Activated naive CD4-positive, alpha-beta T cell treated with anti-CD3 and anti-CD28 coated beads, Interleukin-2, amount 50 U/mL, for 24 hours (primary cell): ENCODE measurements around the gene HECW1.
"Not testable (repeated sequence)": the region's sequence is repeated elsewhere in the genome, so short reads cannot be mapped to it uniquely, and the experiment has no call there.

Experiments
- H3K27ac Mint-ChIP-seq: one replicate; pipeline ENCODE4 v1.8.0; 2021; ENCODE audit warnings: mild to moderate bottlenecking, mixed read lengths
- H3K27me3 Mint-ChIP-seq: one replicate; pipeline ENCODE4 v1.8.0; 2021; ENCODE audit warnings: mixed read lengths
- H3K36me3 Mint-ChIP-seq: one replicate; pipeline ENCODE4 v1.8.0; 2021; ENCODE audit warnings: mixed read lengths
- H3K4me1 Mint-ChIP-seq: one replicate; pipeline ENCODE4 v1.8.0; 2021; ENCODE audit warnings: mixed read lengths
- H3K4me3 Mint-ChIP-seq: one replicate; pipeline ENCODE4 v1.8.0; 2021; ENCODE audit warnings: mild to moderate bottlenecking, mixed read lengths
- H3K9me3 Mint-ChIP-seq: one replicate; pipeline ENCODE4 v1.8.0; 2021; ENCODE audit warnings: mixed read lengths

Gene HECW1

DNA sequence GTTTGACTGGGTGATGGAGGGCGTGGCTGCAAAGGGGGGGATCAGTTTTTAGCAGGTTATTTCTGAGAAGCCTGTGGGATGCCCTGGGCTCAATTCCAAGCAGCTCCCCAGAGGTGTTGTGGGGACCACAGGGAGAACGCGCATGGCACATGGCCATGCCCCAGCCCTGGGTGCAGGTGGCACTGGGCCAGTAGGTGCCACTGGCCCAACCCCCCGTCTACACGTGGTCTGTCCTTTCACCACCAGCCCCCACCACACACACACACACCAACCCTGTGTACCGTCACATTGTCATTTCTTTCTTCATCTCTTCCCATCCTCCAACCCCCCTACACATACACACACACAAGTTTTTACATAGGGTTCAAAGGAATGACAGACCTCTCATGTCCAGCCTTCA is 355.4 kb downstream of the HECW1 start:
- Mint-ChIP-seq H3K4me3 (no peak overlapping the region), H3K4me1 (peaks cover 7% of the 10 kb centered on the region), H3K9me3 (no peaks in the 10 kb centered on the region), H3K27me3 (peaks cover 2% of the 10 kb centered on the region), H3K27ac (no peak overlapping the region), H3K36me3 (no peaks in the 10 kb centered on the region)

DNA sequence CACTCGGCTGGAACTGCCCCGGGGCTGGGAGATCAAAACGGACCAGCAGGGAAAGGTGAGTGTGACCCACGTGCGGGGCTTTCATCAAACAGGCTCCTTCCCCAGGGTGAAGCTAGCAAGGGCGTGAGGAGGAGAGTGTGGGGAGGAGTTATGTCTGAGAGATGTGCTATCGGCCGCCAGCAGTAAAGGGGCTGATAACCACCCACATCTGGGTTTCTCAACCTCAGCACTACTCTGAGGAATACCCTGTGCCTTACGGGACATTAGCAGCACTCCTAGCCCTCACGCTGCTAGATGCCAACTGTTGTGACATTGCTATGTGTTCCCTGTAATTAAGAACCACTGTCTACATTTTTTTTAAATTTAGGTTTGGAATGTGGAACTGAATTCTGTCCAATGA is 356.6 kb downstream of the HECW1 start:
- no peaks in the 10 kb centered on the region for H3K27me3 Mint-ChIP-seq
- no peaks in the 10 kb centered on the region for H3K9me3 Mint-ChIP-seq
- peaks cover 7% of the 10 kb centered on the region for H3K4me1 Mint-ChIP-seq
- no peak overlapping the region for H3K4me3 Mint-ChIP-seq
- H3K27ac Mint-ChIP-seq = no peak overlapping the region
- H3K36me3 Mint-ChIP-seq = no peaks in the 10 kb centered on the region

DNA sequence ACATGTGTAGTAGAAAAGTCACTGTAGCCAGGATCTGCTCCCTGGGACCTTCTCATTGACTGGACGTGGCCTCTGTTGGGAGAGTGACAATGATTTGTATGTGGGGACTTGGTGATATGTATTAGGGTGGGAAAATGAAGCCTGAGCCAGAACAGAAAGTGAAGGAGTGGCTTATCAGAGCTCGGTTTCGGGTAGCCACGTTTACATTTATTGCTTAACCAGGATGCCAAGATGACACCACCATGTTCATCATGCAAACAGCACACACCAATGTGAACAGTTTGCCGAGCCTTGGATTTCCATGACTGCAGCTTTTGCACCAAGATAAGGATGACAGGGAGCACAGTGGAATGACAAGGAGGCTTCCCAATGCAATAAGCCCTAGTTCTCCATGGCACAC is 357.7 kb downstream of the HECW1 start:
- H3K27ac Mint-ChIP-seq = no peak overlapping the region
- H3K27me3 Mint-ChIP-seq = no peaks in the 10 kb centered on the region
- no peaks in the 10 kb centered on the region for H3K9me3 Mint-ChIP-seq
- H3K36me3 Mint-ChIP-seq = no peaks in the 10 kb centered on the region
- H3K4me3 Mint-ChIP-seq = no peak overlapping the region
- peaks cover 7% of the 10 kb centered on the region for H3K4me1 Mint-ChIP-seq

DNA sequence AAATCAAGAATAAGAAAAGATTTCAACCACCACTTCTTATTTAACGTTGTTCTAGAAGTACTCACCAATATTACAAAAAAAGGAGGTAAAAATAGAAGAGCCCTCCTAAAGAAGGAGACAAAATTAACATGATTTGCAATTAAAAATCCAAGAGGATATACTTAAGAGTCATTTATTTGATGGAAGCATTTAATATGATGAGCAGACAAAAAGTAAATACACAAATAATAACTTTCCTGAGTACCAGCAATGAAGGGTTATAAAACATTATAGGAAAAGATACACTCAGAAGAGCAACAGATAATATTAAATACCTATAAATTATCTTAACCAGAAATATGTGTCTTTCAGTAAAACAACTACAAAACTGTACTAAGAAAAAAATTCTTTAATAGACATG is 363.5 kb downstream of the HECW1 start:
- H3K9me3 Mint-ChIP-seq = no peaks in the 10 kb centered on the region
- no peak overlapping the region for H3K4me3 Mint-ChIP-seq
- no peaks in the 10 kb centered on the region for H3K36me3 Mint-ChIP-seq
- H3K27me3 Mint-ChIP-seq = no peaks in the 10 kb centered on the region
- no peaks in the 10 kb centered on the region for H3K4me1 Mint-ChIP-seq
- no peak overlapping the region for H3K27ac Mint-ChIP-seq

DNA sequence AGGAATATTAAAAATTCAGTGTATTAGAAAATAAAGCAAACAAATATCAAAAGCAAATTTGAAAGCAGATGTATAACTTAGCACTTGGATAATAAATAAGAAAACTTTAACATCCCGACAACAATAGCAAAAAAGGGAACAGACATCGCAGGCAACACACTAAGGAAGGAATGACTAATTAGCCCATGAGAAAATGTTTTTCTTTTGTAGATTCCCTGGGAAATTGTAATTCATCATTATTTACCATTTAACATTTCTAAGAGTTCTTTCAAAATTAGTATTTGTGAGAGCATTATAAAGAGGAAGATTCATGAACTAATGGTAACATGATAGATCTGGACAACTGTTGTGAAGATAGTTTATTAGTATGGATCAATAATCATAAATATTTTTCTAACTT is 364.4 kb downstream of the HECW1 start:
- no peak overlapping the region for H3K27ac Mint-ChIP-seq

DNA sequence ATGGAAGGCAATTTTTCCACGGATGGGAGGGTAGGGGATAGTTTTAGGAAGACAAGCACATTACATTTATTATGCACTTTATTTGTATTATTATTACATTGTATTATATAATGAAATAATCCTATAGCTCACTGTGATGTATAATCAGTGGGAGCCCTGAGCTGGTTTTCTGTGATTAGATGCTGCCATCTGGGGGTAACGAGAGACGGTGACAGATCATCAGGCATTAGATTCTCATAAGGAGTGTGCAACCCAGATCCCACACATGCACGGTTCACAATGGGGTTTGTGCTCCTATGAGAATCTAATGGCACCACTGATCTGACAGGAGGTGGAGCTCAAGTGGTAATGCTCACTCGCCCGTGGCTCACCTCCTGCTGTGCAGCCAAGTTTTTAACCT is 366.6 kb downstream of the HECW1 start:
- no peaks in the 10 kb centered on the region for H3K9me3 Mint-ChIP-seq
- no peak overlapping the region for H3K4me3 Mint-ChIP-seq
- H3K4me1 Mint-ChIP-seq = no peaks in the 10 kb centered on the region
- no peak overlapping the region for H3K27ac Mint-ChIP-seq
- no peaks in the 10 kb centered on the region for H3K27me3 Mint-ChIP-seq
- no peaks in the 10 kb centered on the region for H3K36me3 Mint-ChIP-seq

More for the DNA sequence above, 364.4 kb downstream of the HECW1 start:
- Mint-ChIP-seq H3K4me1 (no peaks in the 10 kb centered on the region), H3K9me3 (no peaks in the 10 kb centered on the region), H3K4me3 (no peak overlapping the region), H3K36me3 (no peaks in the 10 kb centered on the region), H3K27me3 (no peaks in the 10 kb centered on the region)

DNA sequence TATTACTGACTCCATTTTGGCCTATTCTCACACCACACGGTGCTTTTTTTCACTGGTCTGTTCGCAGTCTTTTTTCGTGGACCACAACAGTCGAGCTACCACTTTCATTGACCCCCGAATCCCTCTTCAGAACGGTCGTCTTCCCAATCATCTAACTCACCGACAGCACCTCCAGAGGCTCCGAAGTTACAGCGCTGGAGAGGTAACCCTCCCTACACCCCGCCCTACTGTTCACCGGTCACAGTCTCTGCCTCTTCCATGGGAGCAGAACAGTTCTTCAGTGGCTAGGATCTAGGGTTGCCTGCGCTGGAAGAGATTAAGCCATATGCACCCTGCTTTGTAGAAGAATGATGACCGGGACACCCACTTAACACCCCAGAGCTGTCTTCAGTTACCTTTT is 367.1 kb downstream of the HECW1 start:
- Mint-ChIP-seq H3K27ac (no peak overlapping the region), H3K27me3 (no peaks in the 10 kb centered on the region), H3K9me3 (no peaks in the 10 kb centered on the region), H3K36me3 (no peaks in the 10 kb centered on the region), H3K4me3 (no peak overlapping the region), H3K4me1 (no peaks in the 10 kb centered on the region)

DNA sequence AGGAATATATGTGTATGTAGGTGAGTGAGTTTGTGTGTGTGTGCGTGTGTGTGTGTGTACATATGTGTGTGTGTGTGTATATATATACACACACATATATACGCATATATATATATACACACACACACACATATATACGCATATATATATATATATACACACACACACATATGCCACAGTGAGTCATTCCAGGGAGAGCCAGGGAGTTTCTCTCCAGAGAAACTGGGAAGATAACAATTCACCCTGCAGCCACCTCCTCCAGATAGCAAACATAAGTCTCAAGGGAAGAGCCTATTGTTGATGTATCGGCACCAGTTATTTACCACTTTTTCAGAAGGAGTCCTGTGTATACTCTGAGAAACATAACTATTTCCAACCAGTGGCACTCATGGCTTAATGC is 368.1 kb downstream of the HECW1 start:
- H3K36me3 Mint-ChIP-seq = no peaks in the 10 kb centered on the region
- no peaks in the 10 kb centered on the region for H3K27me3 Mint-ChIP-seq
- H3K4me1 Mint-ChIP-seq = no peaks in the 10 kb centered on the region
- H3K4me3 Mint-ChIP-seq = no peak overlapping the region
- H3K9me3 Mint-ChIP-seq = no peaks in the 10 kb centered on the region
- no peak overlapping the region for H3K27ac Mint-ChIP-seq

DNA sequence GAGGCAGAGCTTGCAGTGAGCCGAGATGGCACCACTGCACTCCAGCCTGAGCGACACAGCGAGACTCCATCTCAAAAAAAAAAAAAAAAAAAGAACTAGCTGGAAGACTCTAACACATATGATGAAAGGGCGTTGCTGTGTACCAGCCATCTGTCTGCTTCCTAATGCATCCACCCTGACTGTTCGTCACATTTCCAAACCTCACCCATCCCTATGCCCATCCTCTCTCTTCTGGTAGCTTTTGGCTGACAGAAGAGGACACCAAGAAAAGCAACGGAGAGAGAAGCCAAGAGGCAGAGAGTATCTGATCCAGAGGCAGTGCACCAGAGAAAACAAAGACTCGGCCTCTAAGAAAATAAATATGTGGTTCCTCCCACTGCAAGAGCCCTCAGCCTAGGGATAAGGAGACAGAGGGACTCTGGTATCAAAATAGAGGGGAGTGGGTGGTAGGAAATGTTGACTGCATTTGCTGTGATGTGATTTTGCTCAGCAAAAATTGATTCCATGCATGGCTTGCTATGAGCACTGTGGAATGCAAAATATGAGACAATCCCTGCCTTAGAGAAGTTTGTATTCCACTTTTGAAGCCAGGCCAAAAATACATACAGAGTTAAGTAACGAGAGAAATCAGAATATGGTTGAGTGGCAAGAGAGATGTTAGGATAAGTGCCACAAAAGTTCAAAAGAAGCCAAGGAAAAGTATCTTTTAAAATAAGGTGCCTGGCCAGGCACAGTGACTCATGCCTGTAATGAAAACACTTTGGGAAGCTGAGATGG is 369.6 kb downstream of the HECW1 start:
- no peaks in the 10 kb centered on the region for H3K36me3 Mint-ChIP-seq
- no peaks in the 10 kb centered on the region for H3K9me3 Mint-ChIP-seq
- H3K4me1 Mint-ChIP-seq = no peaks in the 10 kb centered on the region
- H3K4me3 Mint-ChIP-seq = no peak overlapping the region
- H3K27me3 Mint-ChIP-seq = no peaks in the 10 kb centered on the region
- H3K27ac Mint-ChIP-seq = no peak overlapping the region

DNA sequence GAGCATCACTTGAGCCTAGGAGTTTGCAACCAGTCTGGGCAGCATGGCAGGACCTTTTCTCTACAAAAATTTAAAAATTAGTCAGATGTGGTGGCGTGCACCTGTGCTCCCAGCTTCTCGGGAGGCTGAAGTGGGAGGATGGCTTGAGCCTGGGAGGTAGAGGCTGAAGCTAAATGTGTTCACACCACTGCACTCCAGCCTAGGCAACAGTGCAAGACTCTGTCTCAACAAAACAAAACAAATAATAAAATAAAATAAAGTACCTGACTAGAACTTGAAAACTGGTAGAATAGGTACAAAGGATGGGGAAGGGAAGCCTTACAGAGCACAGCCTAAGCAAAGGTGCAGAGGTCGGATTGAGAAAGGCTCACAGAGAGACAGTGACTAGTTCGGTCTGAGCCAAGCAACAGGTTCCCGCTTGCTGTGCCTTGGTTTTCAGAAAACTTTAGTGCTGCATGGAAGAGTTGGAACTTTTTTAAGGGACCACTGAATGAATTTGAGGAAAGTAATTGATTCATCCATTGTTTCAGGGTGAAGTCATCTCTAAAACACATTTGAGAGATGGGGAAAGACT is 370.3 kb downstream of the HECW1 start:
- Mint-ChIP-seq H3K4me1 (no peaks in the 10 kb centered on the region), H3K4me3 (no peak overlapping the region), H3K27me3 (no peaks in the 10 kb centered on the region), H3K27ac (no peak overlapping the region), H3K9me3 (no peaks in the 10 kb centered on the region), H3K36me3 (no peaks in the 10 kb centered on the region)

DNA sequence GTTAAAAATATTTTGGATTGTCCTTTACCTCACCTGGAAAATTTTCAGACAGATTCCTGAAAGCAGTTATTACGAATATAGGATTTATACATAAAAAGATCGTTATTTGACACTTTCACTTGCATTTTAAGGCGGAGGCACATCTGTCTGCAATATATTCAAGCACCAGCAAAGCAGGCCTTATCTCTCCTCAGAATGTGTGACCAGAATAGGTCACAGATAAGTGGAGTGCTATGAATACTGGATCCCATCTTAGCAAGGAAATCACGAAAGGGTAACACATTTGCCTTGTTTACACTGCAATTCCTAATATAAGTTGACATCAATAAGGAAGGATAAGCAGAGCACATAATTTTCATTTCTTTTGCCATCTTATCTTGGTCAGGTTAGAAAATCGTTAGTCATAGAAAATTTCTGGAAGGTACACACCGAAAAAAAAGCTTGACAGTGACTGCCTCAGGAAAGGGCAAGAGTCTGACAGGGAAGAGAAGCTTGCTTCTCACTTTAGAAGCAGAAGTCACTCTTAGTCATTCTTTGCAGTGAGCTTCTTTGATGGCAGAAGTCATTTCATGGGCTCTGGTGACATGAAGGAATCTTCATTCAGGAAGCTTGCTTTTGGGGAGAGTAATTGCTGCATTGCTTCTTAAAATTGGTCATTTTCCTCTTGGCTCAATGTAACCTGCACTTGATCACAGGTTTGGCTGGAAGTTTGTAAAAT is 372.4 kb downstream of the HECW1 start:
- H3K27me3 Mint-ChIP-seq = no peaks in the 10 kb centered on the region
- H3K27ac Mint-ChIP-seq = no peak overlapping the region
- H3K9me3 Mint-ChIP-seq = no peaks in the 10 kb centered on the region
- no peak overlapping the region for H3K4me3 Mint-ChIP-seq
- H3K36me3 Mint-ChIP-seq = no peaks in the 10 kb centered on the region
- peaks cover 4% of the 10 kb centered on the region for H3K4me1 Mint-ChIP-seq

DNA sequence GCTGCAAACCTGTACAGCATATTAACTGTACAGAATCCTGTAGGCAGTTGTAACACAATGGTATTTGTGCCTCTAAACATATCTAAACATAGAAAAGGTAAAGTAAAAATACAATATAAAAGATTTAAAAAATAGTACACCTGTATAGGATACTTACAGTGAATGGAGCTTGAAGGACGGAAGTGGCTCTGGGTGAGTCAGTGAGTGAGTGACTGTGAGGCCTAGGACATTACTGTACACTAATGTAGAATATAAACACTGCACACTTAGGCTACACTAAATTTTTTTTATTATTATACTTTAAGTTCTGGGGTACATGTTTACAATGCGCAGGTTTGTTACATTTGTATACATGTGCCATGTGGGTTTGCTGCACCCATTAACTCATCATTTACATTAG is 373.1 kb downstream of the HECW1 start:
- Mint-ChIP-seq H3K27me3 (no peaks in the 10 kb centered on the region), H3K4me1 (peaks cover 4% of the 10 kb centered on the region), H3K9me3 (no peaks in the 10 kb centered on the region)

DNA sequence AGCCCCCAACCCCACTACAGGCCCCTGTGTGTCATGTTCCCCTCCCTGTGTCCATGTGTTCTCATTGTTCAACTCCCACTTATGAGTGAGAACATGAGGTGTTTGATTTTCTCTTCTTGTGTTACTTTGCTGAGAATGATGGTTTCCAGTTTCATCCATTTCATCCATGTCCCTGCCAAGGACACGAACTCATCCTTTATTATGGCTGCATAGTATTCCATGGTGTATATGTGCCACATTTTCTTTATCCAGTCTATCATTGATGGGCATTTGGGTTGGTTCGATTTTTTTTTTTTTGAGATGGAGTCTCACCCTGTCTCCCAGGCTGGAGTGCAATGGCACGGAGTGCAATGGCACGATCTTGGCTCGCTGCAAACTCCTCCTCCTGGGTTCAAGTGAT is 373.6 kb downstream of the HECW1 start:
- not testable (repeated sequence) for H3K9me3 Mint-ChIP-seq, H3K36me3 Mint-ChIP-seq, H3K27ac Mint-ChIP-seq, H3K4me1 Mint-ChIP-seq, H3K27me3 Mint-ChIP-seq, H3K4me3 Mint-ChIP-seq

More for the DNA sequence above, 373.1 kb downstream of the HECW1 start:
- Mint-ChIP-seq H3K27ac (no peak overlapping the region), H3K4me3 (no peak overlapping the region), H3K36me3 (no peaks in the 10 kb centered on the region)

DNA sequence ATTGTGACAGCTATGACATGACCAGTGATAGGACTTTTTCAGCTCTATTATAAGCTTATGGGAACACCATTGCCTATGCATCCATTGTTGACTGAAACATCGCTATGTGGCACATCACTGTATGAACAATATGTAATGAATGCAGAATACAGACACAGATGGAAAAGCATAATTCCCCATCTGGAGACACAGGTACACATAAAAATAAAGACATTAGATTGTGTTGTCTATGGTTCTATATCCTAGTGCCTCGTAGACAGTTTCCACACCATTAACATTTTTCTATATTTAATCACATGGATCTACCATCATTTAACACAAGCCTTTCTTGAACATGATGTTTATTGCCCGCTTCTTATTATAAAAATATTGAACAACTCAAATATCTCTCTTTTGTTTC is 374.2 kb downstream of the HECW1 start:
- H3K27ac Mint-ChIP-seq = no peak overlapping the region
- no peaks in the 10 kb centered on the region for H3K9me3 Mint-ChIP-seq
- H3K27me3 Mint-ChIP-seq = no peaks in the 10 kb centered on the region
- H3K36me3 Mint-ChIP-seq = no peaks in the 10 kb centered on the region
- no peak overlapping the region for H3K4me3 Mint-ChIP-seq
- H3K4me1 Mint-ChIP-seq = peaks cover 4% of the 10 kb centered on the region

DNA sequence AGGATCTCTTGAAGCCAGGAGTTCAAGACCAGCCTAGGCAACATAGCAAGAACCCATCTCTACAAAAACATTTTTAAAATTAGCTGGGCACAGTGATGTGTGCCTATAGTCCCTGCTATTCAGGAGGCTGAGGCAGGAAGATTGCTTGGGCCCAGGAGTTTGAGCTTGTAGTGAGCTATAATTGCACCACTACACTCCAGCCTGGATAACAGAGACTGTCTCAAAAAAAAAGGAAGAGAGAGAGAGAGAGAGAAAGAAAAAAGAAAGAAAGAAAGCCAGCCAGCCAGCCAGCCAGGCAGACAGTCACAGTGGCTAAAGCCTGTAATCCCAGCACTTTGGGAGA is 375.3 kb downstream of the HECW1 start:
- peaks cover 4% of the 10 kb centered on the region for H3K4me1 Mint-ChIP-seq
- H3K36me3 Mint-ChIP-seq = no peaks in the 10 kb centered on the region
- H3K4me3 Mint-ChIP-seq = no peak overlapping the region
- no peaks in the 10 kb centered on the region for H3K27me3 Mint-ChIP-seq
- no peaks in the 10 kb centered on the region for H3K9me3 Mint-ChIP-seq
- H3K27ac Mint-ChIP-seq = no peak overlapping the region

DNA sequence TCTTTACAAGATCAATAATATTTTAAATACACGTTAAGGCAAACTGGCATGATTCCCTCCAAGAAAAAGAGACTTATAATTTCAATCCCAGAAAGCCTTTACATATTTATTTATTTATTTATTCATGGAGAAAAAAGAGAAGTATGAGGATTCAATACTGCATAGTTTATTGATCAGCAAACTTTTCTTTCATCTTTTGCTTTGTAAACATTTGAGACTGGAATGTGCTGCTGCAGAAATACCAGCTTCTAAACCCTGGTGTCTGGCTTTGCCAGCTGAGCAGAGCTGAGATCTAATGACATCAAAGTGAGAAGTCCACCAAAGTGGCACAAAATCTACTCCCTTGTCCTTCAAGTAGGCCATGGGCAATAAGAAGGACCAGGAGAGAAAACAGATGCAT is 376.8 kb downstream of the HECW1 start:
- no peaks in the 10 kb centered on the region for H3K27me3 Mint-ChIP-seq
- H3K36me3 Mint-ChIP-seq = no peaks in the 10 kb centered on the region
- peaks cover 4% of the 10 kb centered on the region for H3K4me1 Mint-ChIP-seq
- H3K9me3 Mint-ChIP-seq = no peaks in the 10 kb centered on the region
- no peak overlapping the region for H3K4me3 Mint-ChIP-seq
- no peak overlapping the region for H3K27ac Mint-ChIP-seq
